VCaP (cell line): Measurements from ENCODE around the gene MOCOS.
"Not testable (repeated sequence)": the region's sequence is repeated elsewhere in the genome, so short reads cannot be mapped to it uniquely, and the experiment has no call there.

ENCODE experiments used
- H3K27ac ChIP-seq: fragments of 450-650 bp; 2 replicates; pipeline ENCODE4 v1.5.1; 2017
- TF ChIP-seq, protein P1 (sequence below): fragments of 450-650 bp; conservative IDR thresholded peaks from 2 replicates; pipeline ENCODE4 v1.5.1; 2017; ENCODE audit warnings: mild to moderate bottlenecking, moderate library complexity

Gene MOCOS

DNA sequence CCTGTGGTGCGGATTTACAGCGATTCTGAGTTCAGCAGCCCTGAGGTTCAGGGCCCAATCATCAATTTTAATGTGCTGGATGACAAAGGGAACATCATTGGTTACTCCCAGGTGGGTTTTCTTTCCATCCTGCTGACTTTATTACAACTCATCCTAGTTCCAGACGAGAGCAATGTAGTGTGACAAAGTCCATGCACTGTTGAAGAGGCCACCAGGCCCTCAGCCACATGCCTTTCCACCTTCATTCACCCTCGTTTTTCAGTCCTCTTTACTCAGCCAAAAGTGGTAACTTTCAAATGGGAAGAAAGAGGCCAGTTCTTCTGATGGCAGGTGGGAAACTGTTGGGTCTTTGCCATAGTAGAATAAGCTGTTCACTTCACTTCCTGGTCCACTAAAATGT is 17.9 kb downstream of the MOCOS start:
- H3K27ac ChIP-seq = no peak overlapping the region
- TF ChIP-seq, protein P1, sequence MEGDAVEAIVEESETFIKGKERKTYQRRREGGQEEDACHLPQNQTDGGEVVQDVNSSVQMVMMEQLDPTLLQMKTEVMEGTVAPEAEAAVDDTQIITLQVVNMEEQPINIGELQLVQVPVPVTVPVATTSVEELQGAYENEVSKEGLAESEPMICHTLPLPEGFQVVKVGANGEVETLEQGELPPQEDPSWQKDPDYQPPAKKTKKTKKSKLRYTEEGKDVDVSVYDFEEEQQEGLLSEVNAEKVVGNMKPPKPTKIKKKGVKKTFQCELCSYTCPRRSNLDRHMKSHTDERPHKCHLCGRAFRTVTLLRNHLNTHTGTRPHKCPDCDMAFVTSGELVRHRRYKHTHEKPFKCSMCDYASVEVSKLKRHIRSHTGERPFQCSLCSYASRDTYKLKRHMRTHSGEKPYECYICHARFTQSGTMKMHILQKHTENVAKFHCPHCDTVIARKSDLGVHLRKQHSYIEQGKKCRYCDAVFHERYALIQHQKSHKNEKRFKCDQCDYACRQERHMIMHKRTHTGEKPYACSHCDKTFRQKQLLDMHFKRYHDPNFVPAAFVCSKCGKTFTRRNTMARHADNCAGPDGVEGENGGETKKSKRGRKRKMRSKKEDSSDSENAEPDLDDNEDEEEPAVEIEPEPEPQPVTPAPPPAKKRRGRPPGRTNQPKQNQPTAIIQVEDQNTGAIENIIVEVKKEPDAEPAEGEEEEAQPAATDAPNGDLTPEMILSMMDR = no peak

DNA sequence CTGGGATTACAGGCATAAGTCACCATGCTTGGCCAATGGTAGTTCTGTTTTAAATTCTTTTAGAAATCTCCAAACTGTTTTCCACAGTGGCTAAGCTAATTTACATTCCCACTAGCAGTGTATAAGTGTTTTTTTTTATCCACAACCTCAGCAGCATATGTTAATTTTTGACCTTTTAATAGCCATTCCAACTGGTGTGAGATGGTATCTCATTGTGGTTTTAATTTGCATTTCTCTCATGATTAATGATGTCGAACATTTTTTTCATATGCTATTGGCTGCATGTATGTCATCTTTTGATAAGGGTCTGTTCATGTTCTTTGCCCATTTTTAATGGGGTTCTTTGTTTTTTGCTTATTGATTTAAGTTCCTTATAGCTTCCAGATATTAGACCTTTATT is 20.0 kb downstream of the MOCOS start:
- TF ChIP-seq, protein P1 = no peak

DNA sequence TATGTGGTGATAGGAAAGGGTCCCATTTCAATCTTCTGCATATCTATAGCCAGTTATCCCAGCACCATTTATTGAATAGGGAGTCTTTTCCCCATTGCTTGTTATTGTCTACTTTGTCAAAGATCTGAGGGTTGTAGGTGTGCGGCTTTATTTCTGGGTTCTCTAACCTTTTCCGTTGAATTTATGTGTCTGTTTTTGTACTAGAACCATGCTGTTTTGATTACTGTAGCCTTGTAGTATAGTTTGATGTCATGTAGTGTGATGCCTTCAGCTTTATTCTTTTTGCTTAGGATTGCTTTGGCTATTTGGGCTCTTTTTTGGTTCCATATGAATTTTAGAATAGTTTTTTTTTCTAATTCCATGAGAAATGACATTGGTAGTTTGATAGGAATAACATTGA is 20.7 kb downstream of the MOCOS start:
- H3K27ac ChIP-seq = not testable (repeated sequence)

More for the DNA sequence above, 20.0 kb downstream of the MOCOS start:
- H3K27ac ChIP-seq = no peak overlapping the region

DNA sequence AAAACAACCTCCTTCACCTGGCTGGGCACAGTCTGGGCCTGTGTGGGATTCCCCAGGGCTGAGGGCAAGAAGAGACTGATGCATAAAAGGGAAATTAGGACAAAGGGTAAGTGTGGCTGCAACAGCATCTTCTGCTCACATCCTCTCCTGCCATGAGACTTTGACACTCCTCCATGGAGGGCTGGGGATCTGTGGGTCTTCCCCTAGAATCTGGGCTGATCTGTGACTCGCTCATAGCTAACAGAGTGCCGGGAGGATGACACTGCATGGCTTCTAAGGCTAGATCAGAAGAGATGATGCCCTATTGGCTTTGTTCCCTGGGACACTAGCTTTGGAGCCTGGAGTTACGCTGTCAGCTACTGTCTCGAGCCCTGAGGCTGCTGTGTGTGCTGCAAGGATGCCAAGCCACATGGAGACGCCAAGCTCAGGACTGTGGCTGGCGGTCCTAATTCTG is 24.3 kb downstream of the MOCOS start:
- H3K27ac ChIP-seq = no peak overlapping the region
- TF ChIP-seq, protein P1 = no peak

DNA sequence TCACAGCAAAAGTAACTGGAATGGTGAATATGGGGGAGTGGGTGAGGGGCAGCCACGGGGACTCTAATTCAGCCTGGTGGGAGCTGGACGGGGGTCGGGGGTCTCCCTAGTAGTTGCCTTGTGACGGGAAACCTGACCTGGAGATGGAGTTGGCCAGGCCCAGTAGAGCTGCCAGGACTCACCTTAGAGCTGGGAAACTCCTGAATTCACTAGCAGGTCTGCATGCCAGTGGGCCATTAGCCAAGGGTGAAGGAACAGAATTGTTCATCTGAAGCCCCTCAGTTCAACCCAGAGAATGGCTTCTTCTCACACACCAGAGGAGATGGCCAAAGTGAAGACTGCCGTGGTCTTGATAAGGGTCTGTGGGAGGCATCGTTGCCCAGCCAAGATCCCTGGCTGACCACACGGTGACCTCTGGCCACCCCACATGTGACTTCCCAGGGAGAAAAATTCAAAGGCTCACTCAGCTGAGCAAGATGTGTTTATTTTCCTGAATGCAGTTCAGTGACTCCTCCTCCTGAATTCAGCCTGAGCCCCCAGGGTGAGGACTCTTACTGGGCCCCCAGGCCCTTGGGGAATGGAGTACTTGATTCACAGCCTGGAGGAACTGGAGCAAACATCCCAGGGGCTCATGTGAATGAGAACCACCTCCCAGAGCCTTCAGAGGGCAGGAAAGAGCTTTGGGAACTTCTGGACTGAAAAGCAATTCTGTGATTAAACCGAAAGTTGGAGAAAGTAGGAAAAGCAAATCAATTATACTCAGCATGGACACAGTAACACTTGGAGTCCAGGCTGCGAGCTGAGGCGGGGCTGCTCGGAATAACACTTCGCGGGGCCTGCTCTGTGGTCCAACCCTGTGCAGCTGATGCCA is 25.2 kb downstream of the MOCOS start:
- TF ChIP-seq, protein P1 = no peak
- H3K27ac ChIP-seq = no peak overlapping the region

DNA sequence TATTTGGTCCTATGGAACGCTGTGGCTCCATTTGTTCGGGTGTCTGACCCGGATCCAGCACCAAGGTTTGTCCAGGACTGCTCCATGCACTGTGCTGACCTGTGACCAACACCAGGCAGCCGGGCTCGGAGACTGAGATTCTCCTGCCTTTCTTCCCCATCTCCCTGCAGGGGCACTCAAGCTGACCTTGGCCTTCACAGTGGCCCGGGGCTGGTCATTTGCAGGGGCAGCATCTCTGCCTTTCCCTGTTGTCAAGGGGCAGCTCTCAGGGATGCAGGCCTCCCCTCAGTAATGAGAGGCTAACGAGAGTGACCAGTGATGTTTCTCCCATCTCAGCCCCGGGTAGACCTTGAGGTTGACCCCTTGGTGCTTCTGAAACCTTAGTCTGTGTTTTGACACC is 27.5 kb downstream of the MOCOS start:
- TF ChIP-seq, protein P1 = no peak
- H3K27ac ChIP-seq = no peak overlapping the region

DNA sequence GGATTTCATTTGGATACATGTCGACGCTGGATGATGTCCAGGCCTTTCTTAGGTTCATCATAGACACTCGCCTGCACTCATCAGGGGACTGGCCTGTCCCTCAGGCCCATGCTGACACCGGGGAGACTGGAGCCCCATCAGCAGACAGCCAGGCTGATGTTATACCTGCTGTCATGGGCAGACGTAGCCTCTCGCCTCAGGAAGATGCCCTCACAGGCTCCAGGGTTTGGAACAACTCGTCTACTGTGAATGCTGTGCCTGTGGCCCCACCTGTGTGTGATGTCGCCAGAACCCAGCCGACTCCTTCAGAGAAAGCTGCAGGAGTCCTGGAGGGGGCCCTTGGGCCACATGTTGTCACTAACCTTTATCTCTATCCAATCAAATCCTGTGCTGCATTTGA is 28.3 kb downstream of the MOCOS start:
- H3K27ac ChIP-seq = no peak overlapping the region
- TF ChIP-seq, protein P1 = no peak

DNA sequence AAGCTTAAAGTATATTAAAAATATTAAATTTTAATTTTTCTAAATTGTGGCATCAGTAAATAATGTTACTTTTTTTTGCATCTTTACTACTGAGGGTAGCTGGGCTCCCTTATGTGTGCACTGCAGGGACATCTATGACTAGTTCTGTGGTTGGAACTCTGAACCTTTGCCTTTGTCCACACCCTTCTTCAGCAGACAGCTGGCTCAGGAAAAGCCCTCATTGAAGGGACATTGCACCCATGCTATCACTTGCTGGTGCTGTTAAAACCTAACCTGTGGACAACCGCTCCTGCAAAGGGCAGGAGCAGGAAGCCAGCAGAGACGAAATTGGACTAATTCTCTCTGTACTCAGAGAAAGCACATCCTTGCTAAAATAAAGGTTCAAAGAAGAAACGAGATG is 30.1 kb downstream of the MOCOS start:
- no peak overlapping the region for H3K27ac ChIP-seq
- TF ChIP-seq, protein P1 = no peak
